Upper lobe of right lung (tissue), 1 donor: ENCODE measurements around the gene UGT1A7. TPM values are rescaled to one million over a fixed set of nuclear protein-coding genes. Genes with fewer than 3 reads are reported as not detected.
"Not testable (repeated sequence)": the region's sequence is repeated elsewhere in the genome, so short reads cannot be mapped to it uniquely, and the experiment has no call there.

Experiments
- ATAC-seq: fragments of 200-7000 bp; cut with Tn5 transposase; one replicate; pipeline ENCODE4 v1.9.1; 2020; ENCODE audit warnings: mild to moderate bottlenecking, moderate library complexity
- DNase-seq: peaks from one replicate; pipeline ENCODE4 v3.0.0-alpha.2; 2020
- H3K27ac ChIP-seq: fragments of 200-600 bp; one replicate; pipeline ENCODE4 v1.8.0; 2022
- H3K27me3 ChIP-seq: fragments of 200-600 bp; one replicate; pipeline ENCODE4 v1.8.0; 2022; ENCODE audit warnings: mild to moderate bottlenecking
- H3K36me3 ChIP-seq: fragments of 200-600 bp; one replicate; pipeline ENCODE4 v1.8.0; 2022
- H3K4me1 ChIP-seq: fragments of 200-600 bp; one replicate; pipeline ENCODE4 v1.8.0; 2022
- H3K4me3 ChIP-seq: fragments of 200-600 bp; one replicate; pipeline ENCODE4 v1.8.0; 2022; ENCODE audit warnings: mild to moderate bottlenecking
- H3K9me3 ChIP-seq: fragments of 200-600 bp; one replicate; pipeline ENCODE4 v1.8.0; 2022
- CTCF ChIP-seq: fragments of 200-600 bp; IDR thresholded peaks from one replicate; pipeline ENCODE4 v1.8.0; 2022; ENCODE audit warnings: antibody characterized with exemption
- intact Hi-C: fragments of 100-400 bp; cut with DNase I; formaldehyde crosslinking; loops from one replicate; pipeline ENCODE4 v1.11.0; 2022
- total RNA-seq: library from RNA; stranded (reverse); fragmentation: NEBNext Ultra II Directional; extraction: Animal tissue kit (Norgen Biotek cat#: 25700); gene quantifications from one replicate; pipeline ENCODE4 v1.2.1, GENCODE V29; 2021
- donor health status: DM: no; HTN: yes; CAD: no; lungs with severe emphysema.

UGT1A7 gene
- total RNA-seq, 1 donor from 2014 or later = not detected

DNA sequence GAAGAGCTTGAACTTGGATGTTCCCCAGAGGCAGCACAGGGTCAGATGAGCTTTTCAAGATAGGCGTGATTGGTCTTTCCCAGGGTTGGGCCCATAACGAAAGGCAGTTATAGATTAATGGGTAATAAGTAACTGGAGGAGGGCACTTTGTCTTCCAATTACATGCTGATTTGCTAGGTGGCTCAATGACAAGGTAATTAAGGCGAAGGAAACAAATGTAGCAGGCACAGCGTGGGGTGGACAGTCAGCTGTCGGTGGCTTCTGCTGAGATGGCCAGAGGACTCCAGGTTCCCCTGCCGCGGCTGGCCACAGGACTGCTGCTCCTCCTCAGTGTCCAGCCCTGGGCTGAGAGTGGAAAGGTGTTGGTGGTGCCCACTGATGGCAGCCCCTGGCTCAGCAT lies 36.9 kb downstream of the UGT1A7 start, which contains the start of gene UGT1A4:
UGT1A4 (plus strand) TSS at position 185 of the 400 bp plus-strand sequence; CDS start at position 270, 85 bp downstream.
- H3K4me3 ChIP-seq = no peak within 1 kb of the TSS
- TF ChIP-seq CTCF = no peak
- DNase-seq (no peak), ATAC-seq (peak; percentile 35)
- H3K27ac ChIP-seq = no peak within 1 kb of the TSS
- no peaks in the 10 kb centered on the region for H3K36me3 ChIP-seq
- H3K27me3 ChIP-seq = no peaks in the 10 kb centered on the region
- no peaks in the 10 kb centered on the region for H3K4me1 ChIP-seq
- intact Hi-C loops = no loop called here
- no peaks in the 10 kb centered on the region for H3K9me3 ChIP-seq

DNA sequence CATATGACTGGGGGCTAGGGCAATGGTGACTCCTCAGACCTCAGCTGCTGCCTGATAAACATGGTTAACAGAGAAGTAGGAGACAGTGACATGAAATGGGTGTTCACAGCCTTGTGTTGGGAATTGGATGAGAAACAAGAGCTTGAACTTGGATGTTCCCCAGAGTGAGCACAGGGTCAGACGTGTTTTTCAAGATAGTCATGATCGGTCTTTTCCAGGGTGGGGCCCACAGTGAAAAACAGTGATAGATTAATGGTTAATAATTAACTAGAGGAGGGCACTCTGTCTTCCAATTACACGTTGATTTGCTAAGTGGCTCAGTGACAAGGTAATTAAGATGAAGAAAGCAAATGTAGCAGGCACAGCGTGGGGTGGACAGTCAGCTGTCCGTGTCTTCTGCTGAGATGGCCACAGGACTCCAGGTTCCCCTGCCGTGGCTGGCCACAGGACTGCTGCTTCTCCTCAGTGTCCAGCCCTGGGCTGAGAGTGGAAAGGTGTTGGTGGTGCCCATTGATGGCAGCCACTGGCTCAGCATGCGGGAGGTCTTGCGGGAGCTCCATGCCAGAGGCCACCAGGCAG lies 47.1 kb downstream of the UGT1A7 start, which contains the start of gene UGT1A3:
UGT1A3 (plus strand) TSS at position 320 of the 579 bp plus-strand sequence; CDS start at position 405, 85 bp downstream.
- Histone ChIP-seq H3K9me3 (no peaks in the 10 kb centered on the region), H3K36me3 (no peaks in the 10 kb centered on the region)

DNA sequence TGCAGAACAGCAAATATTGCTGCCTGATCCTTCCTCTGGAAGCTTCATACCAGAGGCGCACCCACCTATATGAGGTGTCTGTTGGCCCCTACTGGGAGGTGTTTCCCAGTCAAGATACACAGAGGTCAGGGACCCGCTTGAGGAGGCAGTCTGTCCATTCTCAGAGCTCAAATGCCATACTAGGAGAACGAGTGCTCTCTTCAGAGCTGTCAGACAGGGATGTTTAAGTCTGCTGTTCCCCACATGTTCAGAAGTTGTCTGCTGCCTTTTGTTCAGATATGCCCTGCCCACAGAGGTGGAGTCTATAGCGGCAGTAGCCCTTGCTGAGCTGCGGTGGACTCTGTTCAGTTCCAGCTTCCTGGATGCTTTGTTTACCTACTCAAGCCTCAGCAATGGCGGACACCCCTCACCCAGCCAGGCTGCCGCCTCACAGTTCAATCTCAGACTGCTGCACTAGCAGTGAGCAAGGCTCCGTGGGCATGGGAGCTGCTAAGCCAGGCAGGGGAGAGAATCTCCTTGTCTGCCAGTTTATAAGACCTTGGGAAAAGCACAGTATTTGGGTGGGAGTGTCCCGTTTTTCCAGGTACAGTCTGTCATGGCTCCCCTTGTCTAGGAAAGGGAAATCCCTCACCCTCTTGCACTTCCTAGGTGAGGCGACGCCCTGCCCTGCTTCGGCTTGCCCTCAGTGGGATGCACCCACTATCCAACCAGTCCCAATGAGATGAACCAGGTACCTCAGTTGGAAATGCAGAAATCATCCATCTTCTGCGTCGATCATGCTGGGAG lies 55.4 kb downstream of the UGT1A7 start:
- H3K36me3 ChIP-seq, H3K27ac ChIP-seq, H3K27me3 ChIP-seq, intact Hi-C loops, H3K4me1 ChIP-seq, DNase-seq, ATAC-seq, H3K9me3 ChIP-seq, H3K4me3 ChIP-seq: not testable (repeated sequence)

More for the DNA sequence above, 47.1 kb downstream of the UGT1A7 start, which contains the start of gene UGT1A3:
- DNase-seq (no peak), ATAC-seq (no peak)
- TF ChIP-seq CTCF = no peak
- Histone ChIP-seq H3K27me3 (no peaks in the 10 kb centered on the region), H3K27ac (no peak within 1 kb of the TSS), H3K4me3 (no peak within 1 kb of the TSS), H3K4me1 (no peaks in the 10 kb centered on the region)
- intact Hi-C loops = no loop called here

- Histone ChIP-seq H3K4me1 (no peaks in the 10 kb centered on the region), H3K4me3 (no peak overlapping the region), H3K36me3 (no peaks in the 10 kb centered on the region), H3K27ac (no peak overlapping the region), H3K27me3 (no peaks in the 10 kb centered on the region), H3K9me3 (no peaks in the 10 kb centered on the region)
- no peak for ATAC-seq
- intact Hi-C loops = no loop called here
- no peak for DNase-seq
- TF ChIP-seq CTCF = no peak
These were observed 59.2 kb downstream of the UGT1A7 start for GRCh38 chr2:233740870-233741269.

DNA sequence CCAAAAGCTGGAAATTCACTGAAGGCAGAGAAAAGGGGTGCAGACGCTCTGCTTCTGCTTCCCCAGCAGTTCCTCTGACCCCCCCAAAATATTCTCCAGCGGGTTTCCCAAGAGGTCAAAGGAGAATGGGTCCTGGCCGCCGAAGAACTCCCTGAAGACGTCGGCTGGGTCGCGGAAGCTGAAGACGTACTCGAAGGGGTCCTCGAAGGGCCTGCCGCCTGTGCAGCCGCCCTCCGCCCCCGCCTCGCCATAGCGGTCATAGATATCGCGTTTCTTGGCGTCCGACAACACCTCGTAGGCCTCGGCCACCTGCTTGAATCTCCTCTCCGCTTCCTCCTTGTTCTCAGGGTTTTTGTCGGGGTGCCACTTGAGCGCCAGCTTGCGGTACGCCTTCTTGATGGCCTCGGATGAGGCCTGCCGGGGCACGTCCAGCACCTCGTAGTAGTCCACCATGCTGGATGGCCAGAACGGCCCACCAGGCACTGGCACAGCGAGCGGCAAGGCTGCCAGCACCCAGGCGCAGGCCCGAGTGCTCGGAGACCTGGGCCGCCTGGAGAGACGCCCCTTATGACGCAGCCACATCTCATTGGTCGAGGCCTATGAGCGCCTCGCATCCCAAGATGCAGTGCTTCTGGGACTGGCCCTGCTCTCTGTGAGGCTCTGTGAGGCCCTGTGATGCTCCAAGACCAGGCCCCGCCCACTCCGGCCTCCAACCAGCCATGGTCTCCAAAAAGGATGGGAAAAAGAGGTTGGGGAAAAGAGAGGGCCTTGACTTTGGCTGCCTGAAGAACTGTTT lies 62.0 kb downstream of the UGT1A7 start:
- no peak overlapping the region for H3K4me3 ChIP-seq
- intact Hi-C loops = no loop called here
- ATAC-seq (no peak), DNase-seq (no peak)
- H3K27ac ChIP-seq = no peak overlapping the region
- H3K27me3 ChIP-seq = no peaks in the 10 kb centered on the region
- TF ChIP-seq CTCF = no peak
- H3K4me1 ChIP-seq = no peaks in the 10 kb centered on the region
- no peaks in the 10 kb centered on the region for H3K36me3 ChIP-seq
- no peaks in the 10 kb centered on the region for H3K9me3 ChIP-seq
